Upper lobe of left lung (tissue), 6 donors: ENCODE data around the gene ZNF169. TPM values are rescaled to one million over a fixed set of nuclear protein-coding genes. Genes with fewer than 3 reads are reported as not detected.
"Not testable (repeated sequence)": the region's sequence is repeated elsewhere in the genome, so short reads cannot be mapped to it uniquely, and the experiment has no call there.

Experiments
- ATAC-seq, 2 donors: fragments of 200-7000 bp; cut with Tn5 transposase; one replicate each; pipeline ENCODE4 v1.9.1; 2022; ENCODE audit warnings: mild to moderate bottlenecking in 2 of 2, moderate library complexity in 2 of 2; ENCODE audit not compliant: low FRiP score in 2 of 2
- DNase-seq, 2 donors: peaks; one replicate each; pipeline ENCODE4 v3.0.0-alpha.2; 2019 to 2020
- H3K27ac ChIP-seq, 4 donors: fragments of 200-600 bp; sonication (generic); one replicate each; pipeline ENCODE4 v1.5.1; 2016 to 2019
- H3K27me3 ChIP-seq, 4 donors: fragments of 200-600 bp; sonication (generic); one replicate each; pipeline ENCODE4 v1.5.1; 2017 to 2019
- H3K36me3 ChIP-seq, 4 donors: fragments of 200-600 bp; sonication (generic); one replicate each; pipeline ENCODE4 v1.5.1; 2016 to 2019
- H3K4me1 ChIP-seq, 4 donors: fragments of 200-600 bp; sonication (generic); one replicate each; pipeline ENCODE4 v1.5.1; 2018 to 2019
- H3K4me3 ChIP-seq, 4 donors: fragments of 200-600 bp; sonication (generic); one replicate each; pipeline ENCODE4 v1.5.1; 2017 to 2019; ENCODE audit warnings: mild to moderate bottlenecking in 2 of 4, moderate library complexity in 1 of 4
- H3K9me3 ChIP-seq, 4 donors: fragments of 200-600 bp; sonication (generic); one replicate each; pipeline ENCODE4 v1.5.1; 2018 to 2019
- EP300 ChIP-seq, 4 donors: sonication (generic); formaldehyde crosslinking; IDR thresholded peaks; one replicate each; pipeline ENCODE4 v1.5.1; 2017; ENCODE audit warnings: antibody characterized with exemption in 4 of 4, control low read depth in 2 of 4
- POLR2A ChIP-seq, 4 donors: fragments of 450-650 bp; IDR thresholded peaks; one replicate each; pipeline ENCODE4 v1.5.1; 2016 to 2017; ENCODE audit warnings: antibody characterized with exemption in 4 of 4, mild to moderate bottlenecking in 2 of 4
- POLR2AphosphoS5 ChIP-seq, 2 donors: sonication (generic); formaldehyde crosslinking; IDR thresholded peaks; one replicate each; pipeline ENCODE4 v1.5.1; 2017; ENCODE audit warnings: antibody characterized with exemption in 2 of 2
- WGBS, 2 donors: methylation state at CpG; one replicate each; pipeline ENCODE4 v1.1.5; 2017 to 2018; 5-methylcytosine and 5-hydroxymethylcytosine counted together
- total RNA-seq, 6 donors: library from RNA; depleted of rRNA in 4 of 6; stranded (reverse); fragments of >200 nt in 4 of 6; gene quantifications; one replicate each; pipeline versions ENCODE4 v1.1.0 to v1.2.1, GENCODE V29; 2016 to 2021
- TF ChIP-seq, protein P1 (sequence below), 6 experiments: fragments of 450-650 bp in 4 of 6; fragments of 200-600 bp in 2 of 6; sonication (generic) in 2 of 6; IDR thresholded peaks; one replicate each; pipeline ENCODE4 v1.5.1; 2016 to 2019; ENCODE audit warnings: antibody characterized with exemption in 6 of 6
- donor health status: DM: no; HTN: no; CAD: no; lungs with moderate emphysema.
- donor health status: DM: no; HTN: yes; CAD: no; lungs with severe emphysema.

The ZNF169 gene
- total RNA-seq, 6 donors from 2014 or later: 5.3 to 20.2 (median 12.1) TPM

GRCh38 chr9:94301583-94301982, 42.5 kb downstream of the ZNF169 start:
- DNase-seq (no peak), ATAC-seq (no peak)
- TF ChIP-seq POLR2AphosphoS5 (IDR thresholded peaks at IDR 0.05): no peak
- TF ChIP-seq, protein P1, sequence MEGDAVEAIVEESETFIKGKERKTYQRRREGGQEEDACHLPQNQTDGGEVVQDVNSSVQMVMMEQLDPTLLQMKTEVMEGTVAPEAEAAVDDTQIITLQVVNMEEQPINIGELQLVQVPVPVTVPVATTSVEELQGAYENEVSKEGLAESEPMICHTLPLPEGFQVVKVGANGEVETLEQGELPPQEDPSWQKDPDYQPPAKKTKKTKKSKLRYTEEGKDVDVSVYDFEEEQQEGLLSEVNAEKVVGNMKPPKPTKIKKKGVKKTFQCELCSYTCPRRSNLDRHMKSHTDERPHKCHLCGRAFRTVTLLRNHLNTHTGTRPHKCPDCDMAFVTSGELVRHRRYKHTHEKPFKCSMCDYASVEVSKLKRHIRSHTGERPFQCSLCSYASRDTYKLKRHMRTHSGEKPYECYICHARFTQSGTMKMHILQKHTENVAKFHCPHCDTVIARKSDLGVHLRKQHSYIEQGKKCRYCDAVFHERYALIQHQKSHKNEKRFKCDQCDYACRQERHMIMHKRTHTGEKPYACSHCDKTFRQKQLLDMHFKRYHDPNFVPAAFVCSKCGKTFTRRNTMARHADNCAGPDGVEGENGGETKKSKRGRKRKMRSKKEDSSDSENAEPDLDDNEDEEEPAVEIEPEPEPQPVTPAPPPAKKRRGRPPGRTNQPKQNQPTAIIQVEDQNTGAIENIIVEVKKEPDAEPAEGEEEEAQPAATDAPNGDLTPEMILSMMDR (IDR thresholded peaks at IDR 0.05): no peak
- no peak for TF ChIP-seq EP300 (IDR thresholded peaks at IDR 0.05)
- no peak for TF ChIP-seq POLR2A (IDR thresholded peaks at IDR 0.05)
- Histone ChIP-seq H3K27ac (no peak overlapping the region), H3K36me3 (peaks cover 0 to 5% (median 2%) of the 10 kb centered on the region in 4 donors), H3K27me3 (no peaks in the 10 kb centered on the region), H3K9me3 (no peaks in the 10 kb centered on the region), H3K4me3 (no peak overlapping the region), H3K4me1 (no peaks in the 10 kb centered on the region)
- WGBS, 2 donors: 91 to 93% methylated on average over 5 of the region's 5 CpGs

DNA sequence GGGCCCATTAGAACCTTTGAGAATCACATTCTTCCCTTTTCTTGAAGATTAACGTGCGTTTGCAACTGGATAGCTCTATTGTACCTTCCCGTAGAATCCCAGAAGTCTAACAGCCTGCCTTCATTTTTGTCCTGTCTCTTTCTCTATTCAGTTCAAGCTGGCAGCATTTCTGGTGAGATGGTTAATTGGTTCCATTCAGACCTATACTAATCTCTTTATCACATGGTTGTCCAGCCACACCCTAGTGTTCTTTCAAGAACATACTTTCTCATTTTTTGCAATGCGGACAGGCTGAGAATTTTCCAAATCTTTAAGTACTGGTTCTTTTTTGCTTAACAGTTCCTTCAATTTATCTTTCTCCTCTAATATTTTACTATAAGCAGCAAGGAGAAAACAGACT, 43.3 kb downstream of the ZNF169 start:
- TF ChIP-seq, protein P1 (IDR thresholded peaks at IDR 0.05): no peak
- no peak for TF ChIP-seq EP300 (IDR thresholded peaks at IDR 0.05)
- TF ChIP-seq POLR2AphosphoS5 (IDR thresholded peaks at IDR 0.05): no peak
- no peak for TF ChIP-seq POLR2A (IDR thresholded peaks at IDR 0.05)
- H3K4me1 ChIP-seq: no peaks in the 10 kb centered on the region
- H3K9me3 ChIP-seq: no peaks in the 10 kb centered on the region
- DNase-seq: no peak
- 94 to 95% methylated on average over 4 of the region's 4 CpGs for WGBS, 2 donors
- no peaks in the 10 kb centered on the region for H3K27me3 ChIP-seq
- no peak overlapping the region for H3K27ac ChIP-seq
- H3K4me3 ChIP-seq: no peak overlapping the region
- ATAC-seq: no peak
- peaks cover 0 to 5% (median 2%) of the 10 kb centered on the region in 4 donors for H3K36me3 ChIP-seq

DNA sequence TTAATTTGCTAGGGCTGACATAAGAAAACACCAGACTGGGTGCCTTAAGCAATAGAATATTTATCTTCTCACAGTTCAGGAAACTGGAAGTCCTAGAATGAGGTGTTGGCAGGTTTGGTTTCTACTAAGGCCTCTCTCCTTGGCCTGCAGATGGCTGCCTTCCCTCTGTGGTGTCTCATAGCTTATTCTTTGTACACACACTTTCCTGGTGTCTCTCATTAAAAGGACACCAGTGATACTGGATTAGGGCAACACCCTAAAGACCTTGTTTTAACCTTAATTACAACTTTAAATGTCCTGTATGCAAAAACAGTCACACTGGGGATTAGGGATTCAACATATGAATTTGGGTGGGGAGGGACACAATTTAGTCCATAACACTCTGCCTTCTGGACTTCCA, 44.2 kb downstream of the ZNF169 start:
- no peaks in the 10 kb centered on the region for H3K9me3 ChIP-seq
- H3K27me3 ChIP-seq: no peaks in the 10 kb centered on the region
- H3K4me1 ChIP-seq: no peaks in the 10 kb centered on the region
- no peak overlapping the region for H3K27ac ChIP-seq
- no peak for DNase-seq
- no peak overlapping the region for H3K4me3 ChIP-seq
- no peak for TF ChIP-seq EP300 (IDR thresholded peaks at IDR 0.05)
- TF ChIP-seq POLR2A (IDR thresholded peaks at IDR 0.05): no peak
- TF ChIP-seq, protein P1 (IDR thresholded peaks at IDR 0.05): no peak
- no peak for TF ChIP-seq POLR2AphosphoS5 (IDR thresholded peaks at IDR 0.05)
- no peak for ATAC-seq
- peaks cover 0 to 5% (median 2%) of the 10 kb centered on the region in 4 donors for H3K36me3 ChIP-seq

DNA sequence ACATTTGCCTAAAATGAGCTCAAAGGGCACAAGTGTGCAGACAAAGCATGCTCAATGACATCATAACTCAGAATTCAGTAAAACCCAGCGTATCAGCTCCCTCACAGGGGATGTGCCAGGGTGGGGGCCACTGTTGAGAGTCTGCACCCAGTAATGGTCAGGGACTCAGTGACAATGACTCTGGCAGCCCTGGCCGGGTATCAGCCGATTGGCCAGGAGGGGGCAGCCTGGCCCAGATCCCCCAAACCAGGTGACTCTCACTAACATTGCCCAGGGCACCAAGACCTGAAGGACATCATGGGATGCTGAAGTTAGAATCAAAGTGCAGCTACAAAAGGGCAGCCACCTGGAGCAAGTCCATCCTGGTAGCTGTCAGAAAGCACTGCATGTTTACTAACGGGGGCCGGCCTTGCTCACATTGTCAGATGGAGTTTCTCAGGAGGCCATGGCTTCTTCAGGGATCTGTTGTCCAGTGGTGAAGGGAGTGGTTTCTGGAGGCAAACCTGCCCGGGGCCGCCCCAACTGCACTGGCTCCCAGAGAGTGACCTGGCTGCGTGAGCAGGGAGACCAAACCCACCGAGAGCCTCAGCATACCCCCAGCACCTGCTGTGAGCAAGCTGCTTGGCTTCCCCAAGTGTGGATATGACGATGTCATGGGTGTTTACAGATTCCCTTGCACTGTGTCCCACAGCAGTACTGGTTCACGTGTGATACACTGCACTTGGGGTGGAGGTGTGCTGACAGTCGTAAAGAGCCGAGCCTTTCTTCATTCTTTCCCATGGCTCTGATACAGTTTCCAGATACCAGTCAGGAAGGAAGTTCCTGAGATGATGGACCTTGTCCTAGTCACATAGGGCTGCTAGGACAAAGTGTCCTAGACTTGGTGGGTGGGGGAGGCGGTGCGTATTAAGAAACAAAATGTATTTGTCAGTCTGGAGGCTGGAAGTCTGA, 56.2 kb downstream of the ZNF169 start:
- ATAC-seq: peak; percentile 45 to 59
- no CpG with 5 or more reads among the region's 15 CpGs for WGBS, 2 donors
- H3K27me3 ChIP-seq, H3K9me3 ChIP-seq, H3K4me3 ChIP-seq, H3K4me1 ChIP-seq, DNase-seq, H3K36me3 ChIP-seq, H3K27ac ChIP-seq: not testable (repeated sequence)

DNA sequence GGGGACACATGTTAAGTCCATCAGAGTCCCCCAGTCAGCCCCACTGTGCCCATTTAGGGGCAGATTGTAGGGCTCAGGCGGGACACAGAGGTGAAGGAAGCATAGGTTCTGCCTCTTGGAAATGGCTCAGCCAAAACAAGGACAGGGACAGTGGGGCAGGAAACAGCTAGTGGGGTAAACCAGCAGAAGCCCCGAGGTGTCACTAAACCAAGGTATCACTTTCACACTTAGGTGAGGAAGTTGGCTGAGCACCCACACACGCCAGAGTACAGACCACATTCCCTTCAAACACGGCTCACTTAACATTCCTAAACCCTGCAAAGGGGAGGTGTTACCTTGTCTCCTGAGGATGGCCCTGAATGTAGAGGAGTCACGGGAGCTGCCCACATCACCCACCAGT, 57.1 kb downstream of the ZNF169 start:
- WGBS, 2 donors: no CpG with 5 or more reads among the region's 5 CpGs
- not testable (repeated sequence) for ATAC-seq

DNA sequence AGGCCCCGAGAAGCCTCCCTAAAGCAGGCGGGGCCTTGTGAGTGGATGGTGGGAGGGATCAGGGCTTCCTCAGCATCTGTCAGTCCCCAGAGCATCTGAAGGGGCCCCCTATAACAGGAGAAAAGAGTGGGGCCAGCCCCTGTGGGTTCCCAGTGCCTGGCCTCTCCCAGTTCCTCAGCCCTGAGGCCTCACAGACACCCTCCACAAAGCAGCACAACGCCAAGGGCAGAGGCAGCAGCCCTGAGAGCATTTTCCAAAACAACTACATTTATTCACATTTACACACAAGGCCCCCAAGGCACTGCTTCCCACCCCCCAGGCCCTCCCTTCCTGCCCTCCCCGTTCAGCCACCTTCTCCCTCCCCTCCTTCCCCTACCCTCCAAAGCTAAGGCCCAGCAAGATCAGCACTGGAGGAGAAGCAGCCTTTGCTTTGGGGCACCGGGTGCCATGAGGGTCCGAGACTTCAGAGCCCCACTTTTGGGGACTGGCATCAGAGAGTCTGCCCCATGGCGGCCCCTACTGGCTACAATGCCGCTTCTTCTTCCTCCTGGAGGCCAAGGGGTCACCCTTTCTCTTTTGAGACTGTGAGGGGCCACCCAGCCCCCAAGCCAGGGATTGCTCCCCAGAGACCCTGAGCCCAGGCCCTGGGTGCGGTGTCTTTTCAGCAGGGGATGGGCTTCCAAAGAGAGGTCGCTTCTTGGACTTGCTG, 59.0 kb downstream of the ZNF169 start:
- WGBS, 2 donors: no CpG with 5 or more reads among the region's 10 CpGs

More for the DNA sequence above, 57.1 kb downstream of the ZNF169 start:
- H3K4me1 ChIP-seq, H3K27ac ChIP-seq, H3K36me3 ChIP-seq, H3K27me3 ChIP-seq, H3K9me3 ChIP-seq, DNase-seq, H3K4me3 ChIP-seq: not testable (repeated sequence)

DNA sequence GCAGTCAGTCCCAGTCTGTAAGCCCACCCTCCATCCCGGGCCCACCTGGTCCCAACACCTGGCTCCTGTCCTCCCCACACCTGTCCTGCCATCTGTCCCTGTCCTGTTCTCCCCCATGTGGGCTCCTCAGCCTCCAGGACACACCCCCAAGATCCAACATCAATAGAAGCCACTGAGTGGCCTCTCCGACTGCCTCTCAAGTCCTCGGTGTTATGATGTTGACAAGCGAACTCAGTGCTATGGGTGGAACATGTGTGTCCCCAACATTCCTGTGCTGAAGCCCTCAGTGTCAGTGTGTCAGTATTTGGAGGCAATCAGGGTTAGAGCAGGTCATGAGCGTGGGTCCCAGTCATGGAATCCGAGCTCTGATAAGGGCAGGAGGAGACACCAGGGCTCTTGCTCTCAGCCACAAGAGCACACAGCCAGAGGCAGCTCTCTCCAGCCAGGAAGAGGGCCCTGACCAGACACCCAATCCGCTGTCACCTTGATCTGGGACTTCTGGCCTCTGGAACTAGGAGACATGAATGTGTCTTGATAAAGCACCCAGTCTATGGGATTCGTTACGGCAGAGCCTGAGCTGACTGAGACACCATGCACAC, 63.3 kb downstream of the ZNF169 start:
- WGBS, 2 donors: 88% methylated on average over 3 of the region's 9 CpGs; no CpG with 5 or more reads in 1 of the 2 donors
- H3K4me1 ChIP-seq, H3K36me3 ChIP-seq, H3K27me3 ChIP-seq, H3K9me3 ChIP-seq, H3K4me3 ChIP-seq, ATAC-seq, DNase-seq, H3K27ac ChIP-seq: not testable (repeated sequence)

More for the DNA sequence above, 59.0 kb downstream of the ZNF169 start:
- H3K27me3 ChIP-seq, H3K27ac ChIP-seq, H3K4me1 ChIP-seq, H3K36me3 ChIP-seq, H3K9me3 ChIP-seq, H3K4me3 ChIP-seq, ATAC-seq, DNase-seq: not testable (repeated sequence)

DNA sequence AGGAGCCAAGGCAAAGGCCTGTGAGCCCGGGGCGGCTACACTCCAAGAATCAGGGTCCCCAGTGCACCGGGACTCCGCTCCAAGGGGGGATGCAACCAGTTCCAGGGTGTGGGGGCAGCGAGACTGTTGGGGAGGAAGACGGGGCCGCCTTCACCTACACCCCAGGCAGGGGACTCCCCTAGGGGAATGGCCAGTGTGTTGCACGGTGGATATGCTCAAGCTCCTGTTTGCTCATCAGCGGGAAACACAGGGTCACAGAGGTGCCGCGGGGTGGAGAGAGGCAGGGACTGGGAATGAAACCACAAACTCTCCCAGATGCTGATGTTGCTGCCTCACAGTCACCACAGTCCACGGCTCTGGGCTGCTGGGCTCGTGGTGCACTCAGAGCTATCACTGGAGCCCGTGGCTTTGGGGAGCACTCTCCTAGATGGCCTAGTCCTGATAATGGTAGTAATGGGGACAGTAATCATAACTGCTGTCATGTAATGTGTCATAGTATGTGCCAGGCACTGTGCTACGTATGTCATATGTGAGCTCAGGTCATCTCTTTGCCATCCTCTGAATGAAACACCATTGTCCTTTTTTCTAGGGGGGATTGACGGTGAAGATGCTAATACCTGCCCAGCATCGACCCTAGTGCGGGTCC, 64.2 kb downstream of the ZNF169 start:
- not testable (repeated sequence) for DNase-seq

More for the DNA sequence above, 64.2 kb downstream of the ZNF169 start:
- H3K4me3 ChIP-seq, H3K27me3 ChIP-seq, H3K27ac ChIP-seq, ATAC-seq, H3K36me3 ChIP-seq, H3K9me3 ChIP-seq, H3K4me1 ChIP-seq: not testable (repeated sequence)
- WGBS, 2 donors: 87 to 100% methylated on average over 1 to 13 of the region's 18 CpGs
